ENCODE measurements around the gene TNFAIP2. TPM values are rescaled to one million over a fixed set of nuclear protein-coding genes. Genes with fewer than 3 reads are reported as not detected.

TNFAIP2 gene
- total RNA-seq, 2 experiments from 2014 or later = not detected

DNA sequence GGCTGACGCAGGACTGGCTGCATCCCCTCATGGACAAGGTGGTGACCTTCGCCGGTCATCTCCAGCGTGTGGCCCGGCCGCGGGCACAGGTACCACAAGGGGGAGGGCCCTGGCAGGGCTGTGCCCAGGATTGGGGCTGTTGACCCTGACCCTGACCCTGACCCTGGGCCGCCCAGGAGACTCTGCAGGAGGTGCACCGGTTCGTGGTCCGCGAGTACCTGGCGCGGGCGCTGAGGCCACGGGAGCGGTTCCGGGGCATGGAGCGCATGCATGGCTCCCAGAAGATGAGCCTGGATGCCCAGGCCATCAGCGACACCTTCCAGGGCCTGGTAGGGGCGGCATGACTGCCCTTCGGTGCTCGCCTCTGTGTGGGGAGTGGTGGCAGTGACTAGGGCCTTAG lies 15.8 kb upstream of the TNFAIP2 start:
- intact Hi-C loops (cut with micrococcal nuclease; ENCODE audit: unreplicated experiment) = no loop called here

DNA sequence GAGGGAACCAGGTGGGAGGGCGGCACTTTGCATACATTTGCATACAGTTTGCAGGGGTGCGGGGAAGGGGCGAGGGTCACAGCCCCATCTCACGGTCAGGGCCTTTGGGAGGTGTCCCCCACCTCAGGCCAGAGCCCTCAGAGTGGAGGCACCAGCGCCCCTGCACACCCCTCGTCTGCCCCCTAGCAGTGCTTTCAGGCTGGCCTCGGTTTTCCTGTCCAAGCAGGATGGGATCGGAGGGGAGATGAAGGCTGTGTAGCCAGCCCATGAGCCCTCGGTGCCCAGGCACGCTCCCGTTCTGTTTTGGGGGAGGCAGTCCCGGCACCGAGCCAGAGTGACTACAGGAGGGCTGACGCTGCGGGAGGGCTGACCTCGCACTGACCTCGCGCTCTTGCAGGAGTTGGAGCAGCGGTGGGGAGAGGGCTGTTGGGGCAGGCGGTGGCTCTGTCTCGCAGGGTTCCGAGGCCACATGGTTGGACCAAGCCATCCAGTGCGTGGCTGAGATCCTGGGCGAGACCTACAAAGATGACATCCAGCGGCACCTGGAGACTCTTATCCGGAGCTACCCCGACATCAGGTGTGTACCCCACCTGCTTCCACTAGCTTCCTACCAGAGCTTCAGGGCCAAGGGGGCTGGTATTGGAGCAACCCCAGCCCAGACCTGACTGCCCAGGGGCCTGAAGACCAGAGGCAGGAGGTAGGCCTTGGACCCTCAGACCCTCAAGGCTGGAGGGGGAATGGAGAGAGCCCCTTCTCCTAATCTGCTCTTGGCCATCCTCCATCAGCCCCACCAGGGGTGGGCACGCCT lies 15.1 kb upstream of the TNFAIP2 start:
- Histone ChIP-seq H3K9me2 (ENCODE audit: insufficient read depth, low read length) (no peaks in the 10 kb centered on the region), H3K79me2 (ENCODE audit: insufficient read depth, low read depth, low read length) (no peaks in the 10 kb centered on the region), H3K4me3 (ENCODE audit: low read depth, low read length, poor library complexity, severe bottlenecking) (no peak overlapping the region), H3K9me3 (ENCODE audit: low read length) (no peaks in the 10 kb centered on the region), H2AFZ (ENCODE audit: low read length) (no peak overlapping the region), H3K27ac (ENCODE audit: low read depth, low read length, poor library complexity, severe bottlenecking) (no peak overlapping the region), H3K4me1 (ENCODE audit: insufficient read depth, low read length, poor library complexity, severe bottlenecking) (peaks cover 37% of the 10 kb centered on the region), H3K4me2 (ENCODE audit: low read length) (no peak overlapping the region), H4K20me1 (ENCODE audit: insufficient read depth, low read length) (no peaks in the 10 kb centered on the region), H3K36me3 (ENCODE audit: insufficient read depth, low read length) (no peaks in the 10 kb centered on the region)
- intact Hi-C loops (cut with micrococcal nuclease; ENCODE audit: unreplicated experiment) = no loop called here
- CTCF ChIA-PET (ENCODE audit: unreplicated experiment) = no interaction called here
- BruUV-seq (replicated peaks) = no TSS peak
- TF ChIP-seq, protein P1, sequence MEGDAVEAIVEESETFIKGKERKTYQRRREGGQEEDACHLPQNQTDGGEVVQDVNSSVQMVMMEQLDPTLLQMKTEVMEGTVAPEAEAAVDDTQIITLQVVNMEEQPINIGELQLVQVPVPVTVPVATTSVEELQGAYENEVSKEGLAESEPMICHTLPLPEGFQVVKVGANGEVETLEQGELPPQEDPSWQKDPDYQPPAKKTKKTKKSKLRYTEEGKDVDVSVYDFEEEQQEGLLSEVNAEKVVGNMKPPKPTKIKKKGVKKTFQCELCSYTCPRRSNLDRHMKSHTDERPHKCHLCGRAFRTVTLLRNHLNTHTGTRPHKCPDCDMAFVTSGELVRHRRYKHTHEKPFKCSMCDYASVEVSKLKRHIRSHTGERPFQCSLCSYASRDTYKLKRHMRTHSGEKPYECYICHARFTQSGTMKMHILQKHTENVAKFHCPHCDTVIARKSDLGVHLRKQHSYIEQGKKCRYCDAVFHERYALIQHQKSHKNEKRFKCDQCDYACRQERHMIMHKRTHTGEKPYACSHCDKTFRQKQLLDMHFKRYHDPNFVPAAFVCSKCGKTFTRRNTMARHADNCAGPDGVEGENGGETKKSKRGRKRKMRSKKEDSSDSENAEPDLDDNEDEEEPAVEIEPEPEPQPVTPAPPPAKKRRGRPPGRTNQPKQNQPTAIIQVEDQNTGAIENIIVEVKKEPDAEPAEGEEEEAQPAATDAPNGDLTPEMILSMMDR (conservative IDR thresholded peaks at IDR 0.05; ENCODE audit: low read length) = no peak
- no peak for TF ChIP-seq EZH2phosphoT487 (IDR thresholded peaks at IDR 0.05; ENCODE audit: borderline replicate concordance, low read depth, low read length)
- no peak for DNase-seq (ENCODE audit: low spot score)
- POLR2A ChIA-PET = no interaction called here

More for the DNA sequence above, 15.8 kb upstream of the TNFAIP2 start:
- H3K4me1 ChIP-seq (ENCODE audit: insufficient read depth, low read length, poor library complexity, severe bottlenecking) = peaks cover 35% of the 10 kb centered on the region
- H3K79me2 ChIP-seq (ENCODE audit: insufficient read depth, low read depth, low read length) = no peaks in the 10 kb centered on the region
- H3K36me3 ChIP-seq (ENCODE audit: insufficient read depth, low read length) = no peaks in the 10 kb centered on the region
- DNase-seq (ENCODE audit: low spot score) = no peak
- POLR2A ChIA-PET = no interaction called here
- no peak for TF ChIP-seq EZH2phosphoT487 (IDR thresholded peaks at IDR 0.05; ENCODE audit: borderline replicate concordance, low read depth, low read length)
- H2AFZ ChIP-seq (ENCODE audit: low read length) = no peak overlapping the region
- H4K20me1 ChIP-seq (ENCODE audit: insufficient read depth, low read length) = no peaks in the 10 kb centered on the region
- H3K9me2 ChIP-seq (ENCODE audit: insufficient read depth, low read length) = no peaks in the 10 kb centered on the region
- no peak overlapping the region for H3K27ac ChIP-seq (ENCODE audit: low read depth, low read length, poor library complexity, severe bottlenecking)
- CTCF ChIA-PET (ENCODE audit: unreplicated experiment) = no interaction called here
- H3K4me3 ChIP-seq (ENCODE audit: low read depth, low read length, poor library complexity, severe bottlenecking) = no peak overlapping the region
- no peaks in the 10 kb centered on the region for H3K9me3 ChIP-seq (ENCODE audit: low read length)
- no peak overlapping the region for H3K4me2 ChIP-seq (ENCODE audit: low read length)
- BruUV-seq (replicated peaks) = no TSS peak

DNA sequence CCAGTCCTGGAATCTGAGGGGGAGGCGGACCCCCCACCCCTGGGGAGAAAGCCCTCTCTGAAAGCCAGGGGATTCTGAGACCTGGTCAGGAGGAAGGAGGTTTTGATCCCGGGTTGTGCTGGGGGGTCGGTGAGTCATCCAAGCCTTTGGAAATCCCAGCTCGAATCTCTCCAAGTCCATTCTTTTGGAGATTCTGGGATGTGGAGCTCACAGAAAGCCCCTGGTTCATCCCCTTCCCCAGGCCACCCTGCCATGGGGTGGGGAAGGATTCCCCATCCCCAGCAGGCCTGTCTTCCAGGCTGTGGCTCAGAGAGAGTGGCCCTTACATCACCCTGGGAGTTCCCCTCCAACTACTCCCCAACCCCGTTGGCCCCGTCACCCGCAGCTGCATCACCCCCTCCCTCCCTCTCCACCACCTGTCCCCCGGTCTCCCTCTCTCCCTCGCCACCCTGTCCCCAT lies 14.5 kb upstream of the TNFAIP2 start:
- peak; percentile 33 for DNase-seq (ENCODE audit: low spot score)
- no TSS peak for BruUV-seq (replicated peaks)
- ChIA-PET CTCF (ENCODE audit: unreplicated experiment) (no interaction called here), POLR2A (no interaction called here)
- peaks cover 37% of the 10 kb centered on the region for H3K4me1 ChIP-seq (ENCODE audit: insufficient read depth, low read length, poor library complexity, severe bottlenecking)
- no peaks in the 10 kb centered on the region for H4K20me1 ChIP-seq (ENCODE audit: insufficient read depth, low read length)
- H3K9me3 ChIP-seq (ENCODE audit: low read length) = no peaks in the 10 kb centered on the region
- no peaks in the 10 kb centered on the region for H3K79me2 ChIP-seq (ENCODE audit: insufficient read depth, low read depth, low read length)
- no peak overlapping the region for H3K4me3 ChIP-seq (ENCODE audit: low read depth, low read length, poor library complexity, severe bottlenecking)
- H3K4me2 ChIP-seq (ENCODE audit: low read length) = no peak overlapping the region
- intact Hi-C loops (cut with micrococcal nuclease; ENCODE audit: unreplicated experiment) = no loop called here
- H2AFZ ChIP-seq (ENCODE audit: low read length) = no peak overlapping the region
- no peaks in the 10 kb centered on the region for H3K36me3 ChIP-seq (ENCODE audit: insufficient read depth, low read length)
- no peak for TF ChIP-seq EZH2phosphoT487 (IDR thresholded peaks at IDR 0.05; ENCODE audit: borderline replicate concordance, low read depth, low read length)
- TF ChIP-seq, protein P1 (conservative IDR thresholded peaks at IDR 0.05; ENCODE audit: low read length) = no peak
- H3K9me2 ChIP-seq (ENCODE audit: insufficient read depth, low read length) = no peaks in the 10 kb centered on the region
- no peak overlapping the region for H3K27ac ChIP-seq (ENCODE audit: low read depth, low read length, poor library complexity, severe bottlenecking)
